Esophagus muscularis mucosa (tissue), 3 donors: ENCODE results near the gene AFAP1L1.

Source experiments
- CTCF ChIP-seq, 3 experiments: fragments of 200-600 bp in 2 of 3; fragments of 450-650 bp in 1 of 3; sonication (generic) in 2 of 3; IDR thresholded peaks; one replicate each; pipeline ENCODE4 v1.5.1; 2017 to 2019; ENCODE audit warnings: antibody characterized with exemption in 3 of 3, mild to moderate bottlenecking in 2 of 3, moderate library complexity in 1 of 3
- EP300 ChIP-seq: sonication (generic); formaldehyde crosslinking; IDR thresholded peaks from one replicate; pipeline ENCODE4 v1.6.1; 2017; ENCODE audit warnings: antibody characterized with exemption

DNA sequence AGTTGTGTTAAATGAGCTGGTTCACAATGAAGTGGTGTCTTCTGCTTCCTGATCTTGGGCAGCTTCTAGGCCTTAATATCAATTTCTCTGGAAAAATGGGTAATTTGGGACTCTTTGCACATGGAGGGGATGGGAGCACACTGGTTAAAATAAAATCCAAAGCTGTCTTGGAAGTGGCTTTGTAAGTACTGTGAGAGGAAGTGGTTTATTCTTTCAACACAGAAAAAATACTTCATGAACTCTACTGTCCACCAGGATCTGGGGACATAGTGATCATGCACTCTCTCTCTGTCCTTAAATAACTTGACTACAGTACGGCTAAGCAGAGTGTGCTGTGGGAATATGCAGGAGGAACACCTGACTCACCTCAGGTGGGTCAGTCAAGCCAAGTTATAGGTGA, 88.6 kb downstream of the AFAP1L1 start:
- TF ChIP-seq CTCF (IDR thresholded peaks at IDR 0.05), result no peak
- no peak for TF ChIP-seq EP300
